Panc1 (cell line): ENCODE results near the gene CAMK1D. TPM values are rescaled to one million over a fixed set of nuclear protein-coding genes. Genes with fewer than 3 reads are reported as not detected.
A peak's percentile ranks its signal among the peaks of the same experiment; 100 is the strongest.
"Not testable (repeated sequence)": the region's sequence is repeated elsewhere in the genome, so short reads cannot be mapped to it uniquely, and the experiment has no call there.

Experiments
- ATAC-seq: fragments of 200-7000 bp; cut with Tn5 transposase; 2 replicates; pipeline ENCODE4 v1.9.1; 2020; ENCODE audit warnings: mild to moderate bottlenecking, moderate library complexity
- BruUV-seq: library from RNA; stranded (reverse); fragments of 400-500 nt; replicated peaks from 2 replicates; lab custom pipeline; 2021; lab: Mats Ljungman, UMichigan
- CTCF ChIA-PET: fragments of 300-600 bp; sonication (Branson Sonifier 250); formaldehyde crosslinking; loops from one replicate; lab custom pipeline; 2022; ENCODE audit warnings: antibody characterized with exemption; lab: Charles Lee
- POLR2A ChIA-PET: fragments of 300-600 bp; sonication (Branson Sonifier 250); formaldehyde crosslinking; loops from one replicate; lab custom pipeline; 2022; ENCODE audit warnings: antibody characterized with exemption; lab: Charles Lee
- DNase-seq: peaks from one replicate; pipeline ENCODE4 v3.0.0-alpha.2; 2010; ENCODE audit warnings: low read depth, low spot score
- H3K27ac ChIP-seq: 2 replicates; pipeline ENCODE4 v1.5.1; 2011; ENCODE audit warnings: mild to moderate bottlenecking, low read length, inconsistent platforms
- H3K27me3 ChIP-seq: fragments of 200-500 bp; sonication (Bioruptor generic); 2 replicates; pipeline ENCODE4 v1.6.0; 2014; ENCODE audit warnings: low read length, inconsistent platforms; ENCODE audit not compliant: control insufficient read depth, insufficient read depth
- H3K36me3 ChIP-seq: fragments of 200-500 bp; sonication (Bioruptor generic); 2 replicates; pipeline ENCODE4 v1.5.1; 2014; ENCODE audit warnings: inconsistent platforms, mild to moderate bottlenecking, low read length, moderate library complexity; ENCODE audit not compliant: control insufficient read depth, insufficient read depth
- H3K4me1 ChIP-seq: 2 replicates; pipeline ENCODE4 v1.5.1; 2011; ENCODE audit warnings: inconsistent platforms, mild to moderate bottlenecking, low read length, moderate library complexity; ENCODE audit not compliant: control insufficient read depth, insufficient read depth
- H3K4me3 ChIP-seq, 2 experiments: 2 replicates each; pipeline ENCODE4 v1.5.1; 2011 to 2012; ENCODE audit warnings: low read depth in 2 of 2, low read length in 2 of 2, mild to moderate bottlenecking in 2 of 2, inconsistent platforms in 1 of 2, moderate library complexity in 1 of 2
- H3K9me3 ChIP-seq: fragments of 200-500 bp; sonication (Bioruptor generic); 2 replicates; pipeline ENCODE4 v1.5.1; 2014; ENCODE audit warnings: low read depth, mild to moderate bottlenecking, inconsistent platforms, low read length, moderate library complexity; ENCODE audit not compliant: control insufficient read depth, insufficient read depth
- CTCF ChIP-seq: fragments of 450-650 bp; IDR thresholded peaks from 2 replicates; pipeline ENCODE4 v1.5.1; 2017; ENCODE audit warnings: mild to moderate bottlenecking
- POLR2AphosphoS5 ChIP-seq: IDR thresholded peaks from 2 replicates; pipeline ENCODE4 v1.6.1; 2012; ENCODE audit warnings: mild to moderate bottlenecking, low read depth, low read length, moderate library complexity
- REST ChIP-seq, 2 experiments: IDR thresholded peaks; 2 replicates each; pipeline ENCODE4 v1.6.1; 2011 to 2012; ENCODE audit warnings: low read depth in 2 of 2, control low read depth in 1 of 2, low read length in 1 of 2, mild to moderate bottlenecking in 1 of 2, moderate library complexity in 1 of 2; ENCODE audit not compliant: insufficient read depth in 1 of 2
- SIN3A ChIP-seq: IDR thresholded peaks from 2 replicates; pipeline ENCODE4 v1.6.1; 2012; ENCODE audit warnings: low read depth, mild to moderate bottlenecking, low read length, moderate library complexity, borderline replicate concordance; ENCODE audit not compliant: insufficient read depth
- TCF7L2 ChIP-seq: IDR thresholded peaks from 2 replicates; pipeline ENCODE4 v1.6.1; 2011; ENCODE audit warnings: mild to moderate bottlenecking, low read depth, low read length, inconsistent platforms
- in situ Hi-C: cut with HindIII; loops from 2 replicates; pipeline ENCODE4 v1.10.0; 2016; ENCODE audit warnings: low sequenced_read_pairs, low pct_unique_long_range_greater_than_20kb
- intact Hi-C: fragments of 100-400 bp; cut with micrococcal nuclease; formaldehyde crosslinking; loops from one replicate; pipeline ENCODE4 v1.10.0; 2022; ENCODE audit not compliant: unreplicated experiment
- total RNA-seq: library from RNA; stranded (reverse); gene quantifications from one replicate; pipeline ENCODE4 v1.2.1, GENCODE V29; 2021; ENCODE audit not compliant: unreplicated experiment

Gene CAMK1D
- total RNA-seq, 1 experiment from 2014 or later, result 5.7 TPM

- not testable (repeated sequence) for BruUV-seq
Observed at GRCh38 chr10:12865515-12865914, 516.2 kb downstream of the CAMK1D start.

GRCh38 chr10:12868229-12868628, 518.9 kb downstream of the CAMK1D start:
- TF ChIP-seq TCF7L2 (0 out of 2 replicates have a peak, but pooled peaks have one; percentile 24), REST (IDR thresholded peaks at IDR 0.05; ENCODE audit: insufficient read depth in 1 of 2, low read depth in 2 of 2, low read length in 1 of 2) (no peak)
- CTCF ChIA-PET, result no interaction called here
- no peak for ATAC-seq
- Histone ChIP-seq H3K27ac (no peak overlapping the region), H3K9me3 (no peaks in the 10 kb centered on the region), H3K4me1 (no peaks in the 10 kb centered on the region), H3K4me3 (no peak overlapping the region), H3K36me3 (no peaks in the 10 kb centered on the region), H3K27me3 (no peaks in the 10 kb centered on the region)
- intact Hi-C loops (no loop called here), in situ Hi-C loops (no loop called here)
- DNase-seq, result no peak
- POLR2A ChIA-PET, result no interaction called here
- BruUV-seq, result no TSS peak

More at GRCh38 chr10:12865515-12865914, 516.2 kb downstream of the CAMK1D start:
- H3K36me3 ChIP-seq, CTCF ChIA-PET, H3K4me3 ChIP-seq, ATAC-seq, in situ Hi-C loops, H3K27ac ChIP-seq, H3K4me1 ChIP-seq, intact Hi-C loops, H3K27me3 ChIP-seq, H3K9me3 ChIP-seq, DNase-seq, POLR2A ChIA-PET: not testable (repeated sequence)

- Histone ChIP-seq H3K27me3 (no peaks in the 10 kb centered on the region), H3K9me3 (no peaks in the 10 kb centered on the region), H3K27ac (no peak overlapping the region), H3K4me3 (no peak overlapping the region), H3K4me1 (no peaks in the 10 kb centered on the region), H3K36me3 (no peaks in the 10 kb centered on the region)
- BruUV-seq, result no TSS peak
- ChIA-PET POLR2A (no interaction called here), CTCF (no interaction called here)
- no peak for DNase-seq
- ATAC-seq, result no peak
- intact Hi-C loops (no loop called here), in situ Hi-C loops (no loop called here)
- TF ChIP-seq SIN3A, result no peak
- TF ChIP-seq TCF7L2, result no peak
- TF ChIP-seq CTCF, result no peak
- TF ChIP-seq REST (IDR thresholded peaks at IDR 0.05; ENCODE audit: insufficient read depth in 1 of 2, low read depth in 2 of 2, low read length in 1 of 2), result no peak
- TF ChIP-seq POLR2AphosphoS5, result no peak
Observed at GRCh38 chr10:12869427-12869826, 520.1 kb downstream of the CAMK1D start.
